ENCODE results near the gene STK39.
"Not testable (repeated sequence)": the region's sequence is repeated elsewhere in the genome, so short reads cannot be mapped to it uniquely, and the experiment has no call there.

Gene STK39

GRCh38 chr2:168081452-168081851 lies 165.9 kb downstream of the STK39 start:
- DNase-seq = not testable (repeated sequence)

DNA sequence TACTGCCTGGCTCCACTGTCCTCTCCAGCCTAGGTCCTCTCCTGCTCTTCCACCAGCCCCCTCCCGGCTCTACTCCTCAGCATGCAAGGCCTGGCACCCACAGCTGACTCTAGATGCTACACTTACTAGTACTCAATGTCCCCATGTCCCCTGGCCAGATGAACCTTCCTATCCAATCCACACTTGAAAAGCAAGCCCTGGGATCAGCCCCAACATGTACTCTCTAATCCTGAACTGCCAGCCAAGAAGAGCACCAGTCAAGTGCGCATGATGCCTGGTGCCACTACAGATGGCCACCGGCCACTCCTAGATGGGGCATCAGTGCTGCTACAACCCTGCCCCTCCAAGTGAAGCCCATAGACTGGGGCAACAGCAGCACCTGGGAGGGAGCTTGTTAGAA lies 168.2 kb downstream of the STK39 start:
- DNase-seq = no peak

- no peak for DNase-seq
Observed at GRCh38 chr2:168076731-168077130, 170.7 kb downstream of the STK39 start.

DNA sequence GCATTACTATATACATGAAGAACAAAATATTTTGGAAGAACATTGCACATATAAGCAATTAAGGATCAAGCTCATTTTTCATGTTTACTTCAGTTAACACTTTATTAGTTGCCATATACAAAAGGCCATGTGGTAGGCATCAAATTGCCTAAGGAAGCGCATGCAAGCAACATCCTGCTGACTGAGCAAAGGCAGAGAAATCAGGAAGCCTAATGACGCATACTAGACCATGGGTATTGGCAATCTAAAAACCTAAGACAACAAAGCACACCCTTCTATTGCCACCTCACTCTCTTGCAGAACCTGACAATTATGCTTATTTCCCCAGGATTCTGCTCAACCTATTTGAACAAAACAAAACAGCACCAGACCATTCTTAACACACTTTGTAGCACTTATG lies 171.9 kb downstream of the STK39 start:
- no peak for DNase-seq

DNA sequence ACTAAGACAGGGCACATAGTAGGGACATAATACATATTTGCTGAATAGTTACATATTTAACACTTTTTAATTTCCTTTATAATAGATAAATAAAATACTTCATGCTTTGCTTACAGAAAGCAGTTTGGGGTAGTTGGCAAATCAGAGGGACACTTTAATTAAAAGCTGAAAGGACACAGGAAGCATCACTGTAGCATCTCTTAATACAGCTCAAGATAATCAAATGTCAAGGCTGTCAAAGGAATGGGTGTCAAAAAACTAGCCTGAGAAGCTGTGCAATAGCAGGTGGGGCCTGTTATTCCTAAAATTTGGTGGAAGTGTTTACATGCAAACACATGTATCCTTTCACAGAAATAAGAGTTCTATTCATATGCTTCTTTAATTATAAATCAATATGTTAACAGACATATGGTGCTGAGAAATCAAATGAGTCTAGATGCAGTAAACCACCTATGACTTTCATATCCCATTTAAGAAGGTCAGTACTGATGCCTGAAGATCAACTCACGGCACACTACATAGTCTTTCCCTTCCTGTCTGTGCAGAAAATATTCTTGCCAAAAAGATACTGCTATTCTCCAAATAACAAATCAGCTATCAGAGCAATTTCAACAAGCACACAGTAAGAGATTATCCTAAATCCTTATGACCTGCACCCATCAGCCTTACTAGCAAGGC lies 174.6 kb downstream of the STK39 start:
- DNase-seq = no peak

GRCh38 chr2:168064011-168064998 lies 183.1 kb downstream of the STK39 start:
- DNase-seq = no peak

- no peak for DNase-seq
Observed at GRCh38 chr2:168062936-168063335, 184.5 kb downstream of the STK39 start.

- no peak for DNase-seq
Observed at GRCh38 chr2:168062054-168062453, 185.3 kb downstream of the STK39 start.

GRCh38 chr2:168060986-168061750 lies 186.2 kb downstream of the STK39 start:
- no peak for DNase-seq

DNA sequence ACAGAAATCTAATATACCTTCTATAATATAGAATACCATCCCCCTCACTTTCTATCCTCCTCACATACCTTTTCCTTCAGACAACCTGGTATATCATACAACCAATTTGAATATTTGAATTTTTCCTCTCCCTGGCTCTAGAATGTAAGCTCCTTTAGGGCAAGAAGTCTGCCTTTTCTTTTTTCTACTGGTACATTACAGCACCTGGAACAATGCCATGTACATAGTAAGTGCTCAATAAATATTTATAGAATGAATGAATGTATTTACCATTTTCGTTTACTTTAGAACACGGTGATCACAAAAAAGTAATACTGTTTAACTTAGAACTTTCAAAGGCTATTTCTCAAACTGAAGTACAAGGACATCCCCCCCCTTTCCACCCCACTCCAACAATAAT lies 187.6 kb downstream of the STK39 start:
- no peak for DNase-seq

DNA sequence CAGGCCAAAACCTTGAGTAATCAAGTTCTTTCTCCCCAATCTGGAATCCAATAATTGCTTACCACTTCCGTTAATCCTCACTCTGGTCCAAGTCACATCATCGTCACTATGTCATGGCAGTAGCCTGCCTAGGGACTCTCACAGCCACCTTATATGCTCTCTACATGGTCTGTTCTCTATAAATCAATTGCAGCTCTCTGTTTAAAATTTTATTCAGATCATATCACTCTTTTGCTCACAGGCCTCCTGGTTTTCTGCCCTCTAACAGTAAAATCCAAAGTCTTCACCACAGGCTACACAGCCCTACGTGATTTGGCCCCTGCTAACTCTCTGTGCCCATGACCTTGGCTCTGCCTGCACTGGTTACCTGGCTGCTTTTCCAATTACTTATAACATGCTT lies 188.7 kb downstream of the STK39 start:
- no peak for DNase-seq

- DNase-seq = no peak
Observed at GRCh38 chr2:168056242-168056787, 191.1 kb downstream of the STK39 start.

DNA sequence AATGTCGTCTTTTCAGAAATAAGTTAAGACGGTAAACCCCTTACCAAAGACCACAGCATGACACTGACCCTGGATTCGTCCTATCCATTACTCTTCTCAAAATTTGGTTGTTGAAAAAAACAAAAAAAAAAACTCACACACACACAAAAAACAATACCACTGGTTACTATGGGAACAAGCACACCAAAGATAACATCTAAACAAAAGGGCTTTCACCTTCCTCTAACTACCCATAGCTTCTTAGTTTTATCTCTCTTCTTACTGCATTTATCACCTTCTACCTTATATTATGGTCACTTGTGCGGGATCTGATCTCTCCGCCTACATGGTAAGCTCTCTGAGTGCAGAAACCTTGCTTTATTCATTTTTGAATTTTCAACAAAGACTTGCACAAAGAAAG lies 192.7 kb downstream of the STK39 start:
- no peak for DNase-seq

- DNase-seq = no peak
Observed at GRCh38 chr2:168053676-168054075, 193.7 kb downstream of the STK39 start.

DNA sequence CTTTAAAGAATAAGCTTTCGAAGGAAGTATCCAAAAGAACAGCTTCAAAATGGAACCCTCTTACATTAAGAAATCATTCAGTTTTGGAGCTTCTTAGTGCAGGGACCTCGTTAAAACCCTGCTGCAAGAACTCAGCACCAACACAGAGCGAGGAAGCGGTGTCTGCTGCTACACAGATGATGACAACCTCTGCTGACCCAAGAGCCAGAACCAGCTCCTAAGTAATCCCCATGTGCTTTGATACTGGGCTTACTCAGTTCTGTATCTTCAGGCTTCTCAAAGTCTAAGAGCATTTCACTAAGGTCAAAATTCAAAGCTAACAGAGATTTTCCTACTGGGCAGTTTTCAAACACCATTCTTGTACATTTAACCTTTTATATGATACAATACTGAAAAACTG lies 194.6 kb downstream of the STK39 start:
- no peak for DNase-seq

- no peak for DNase-seq
Observed at GRCh38 chr2:168050377-168050776, 197.0 kb downstream of the STK39 start.

DNA sequence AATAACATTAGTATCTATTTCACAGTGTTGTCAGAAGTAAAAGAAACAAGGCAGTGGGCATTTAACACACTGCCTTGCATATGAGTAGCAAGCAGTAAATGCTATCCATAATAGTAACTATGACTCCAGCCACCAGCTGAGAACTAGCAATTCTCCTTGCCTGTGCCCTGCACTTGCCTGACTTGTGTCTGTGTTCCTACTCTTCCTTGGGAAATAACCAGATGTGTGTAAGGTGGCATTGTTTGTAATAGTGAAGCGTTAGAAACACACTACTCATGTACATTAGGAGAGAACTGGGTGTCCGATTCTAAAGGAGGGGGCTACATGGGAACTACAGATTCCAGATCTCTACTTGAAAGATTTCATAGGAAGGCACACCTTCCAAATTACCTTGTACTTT lies 197.8 kb downstream of the STK39 start:
- DNase-seq = no peak

DNA sequence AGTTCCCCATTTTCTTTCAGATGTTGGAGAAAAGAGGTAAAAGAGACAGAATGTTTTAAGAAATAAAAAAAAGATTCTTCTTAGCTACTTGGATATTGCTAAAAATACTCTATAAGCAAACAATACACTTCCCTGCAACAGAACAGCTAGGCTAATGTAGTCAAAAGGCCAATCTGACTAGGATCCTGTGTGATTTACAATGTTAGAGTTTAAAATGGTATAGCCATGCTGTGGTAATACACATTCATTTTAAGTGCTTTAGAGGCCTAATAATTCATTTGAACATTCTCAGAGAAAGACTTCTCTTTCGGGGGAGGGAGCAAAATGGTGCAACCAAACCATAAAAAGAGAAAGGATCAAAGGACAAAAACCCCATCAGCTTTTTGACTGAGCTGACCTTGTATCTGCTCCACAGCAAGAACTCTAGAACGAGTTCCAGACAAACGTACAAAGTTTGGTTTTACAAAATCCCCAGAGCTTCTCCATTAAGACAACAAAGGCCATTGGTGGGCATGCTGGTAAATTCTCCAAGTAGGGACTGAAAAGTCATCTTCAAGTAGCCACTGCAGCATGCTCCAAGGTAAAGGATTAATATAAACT lies 200.2 kb downstream of the STK39 start:
- no peak for DNase-seq

- no peak for DNase-seq
Observed at GRCh38 chr2:168044579-168044978, 202.8 kb downstream of the STK39 start.

- DNase-seq = no peak
Observed at GRCh38 chr2:168044176-168044575, 203.2 kb downstream of the STK39 start.

DNA sequence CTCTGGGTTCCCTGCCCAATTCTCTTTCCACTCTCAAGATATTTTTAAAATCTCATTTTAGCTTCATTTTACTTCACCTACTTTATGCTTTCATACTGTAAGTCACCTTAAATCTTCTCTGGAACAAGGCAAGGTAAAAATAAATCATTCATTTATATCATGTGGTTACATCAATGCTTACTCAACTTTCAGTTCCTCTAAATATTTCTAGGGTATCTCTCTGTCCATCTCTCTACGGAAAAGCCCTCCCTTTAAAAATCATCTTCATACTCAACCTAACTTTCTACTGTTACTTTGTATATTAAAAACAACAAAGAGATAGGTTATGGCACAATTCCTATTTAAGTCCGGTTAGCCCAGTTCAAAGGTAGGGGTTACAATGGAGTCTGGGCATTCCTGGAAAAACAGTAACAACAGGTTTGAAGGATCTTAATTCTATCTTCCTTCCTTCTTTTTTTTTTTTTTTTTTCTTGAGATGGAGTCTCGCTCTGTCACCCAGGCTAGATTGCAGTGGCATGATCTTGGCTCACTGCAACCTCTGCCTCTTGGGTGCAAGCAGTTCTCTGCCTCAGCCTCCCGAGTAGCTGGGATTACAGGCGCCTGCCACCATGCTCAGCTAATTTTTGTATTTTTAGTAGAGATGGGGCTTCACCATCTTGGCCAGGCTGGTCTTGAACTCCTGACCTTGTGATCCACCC lies 205.1 kb downstream of the STK39 start:
- DNase-seq = not testable (repeated sequence)

DNA sequence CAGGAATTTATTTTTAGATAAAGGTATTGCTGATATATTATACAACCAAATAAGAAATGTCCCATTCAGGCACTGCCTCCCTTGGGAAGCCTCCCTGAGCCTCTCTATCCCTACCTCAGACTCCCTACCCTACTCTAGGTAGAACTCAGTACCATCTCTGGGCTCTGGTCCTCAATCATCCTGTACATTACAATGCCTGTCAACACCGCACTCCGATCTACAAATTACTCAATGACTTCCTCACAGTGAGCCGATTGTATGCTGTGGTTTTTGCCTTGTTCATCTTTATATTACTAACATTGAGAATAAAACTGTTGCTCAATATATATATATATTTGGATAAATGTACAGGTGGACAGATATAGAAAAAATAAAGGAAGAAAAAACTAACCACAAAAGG lies 207.5 kb downstream of the STK39 start:
- no peak for DNase-seq
